GM12878 (cell line): Measurements from ENCODE around the gene LTBP2. TPM values are rescaled to one million over a fixed set of nuclear protein-coding genes. Genes with fewer than 3 reads are reported as not detected.

Source experiments
- ATAC-seq: fragments of 200-7000 bp; cut with Tn5 transposase; 3 replicates; pipeline ENCODE4 v1.9.1; 2020; ENCODE audit warnings: mild to moderate bottlenecking, moderate library complexity
- Bru-seq: library from RNA; stranded (reverse); fragments of 400-500 nt; gene quantifications from one replicate; lab custom pipeline; 2021; lab: Mats Ljungman, UMichigan
- BruChase-seq, 2 experiments: library from RNA; stranded (reverse); fragments of 400-500 nt; gene quantifications; one replicate each; lab custom pipeline; 2021; lab: Mats Ljungman, UMichigan
- BruUV-seq: library from RNA; stranded (reverse); fragments of 400-500 nt; replicated peaks from 2 replicates; lab custom pipeline; 2021; lab: Mats Ljungman, UMichigan
- CTCF ChIA-PET: fragments of 300-600 bp; sonication (Branson Sonifier 250); formaldehyde crosslinking; extraction: SDS; loops from one replicate; lab custom pipeline; 2021; ENCODE audit warnings: inconsistent platforms; lab: Yijun Ruan, JAX
- POLR2A ChIA-PET: fragments of 350-600 bp; formaldehyde crosslinking; extraction: SDS; loops from one replicate; lab custom pipeline; 2021; ENCODE audit warnings: inconsistent platforms; lab: Charles Lee
- RAD21 ChIA-PET: fragments of 300-600 bp; sonication (Branson Sonifier 250); formaldehyde crosslinking; loops from one replicate; lab custom pipeline; 2023; ENCODE audit warnings: antibody characterized with exemption; ENCODE audit not compliant: unreplicated experiment; lab: Charles Lee
- SMC1A ChIA-PET: fragments of 300-600 bp; sonication (Branson Sonifier 250); formaldehyde crosslinking; loops from one replicate; lab custom pipeline; 2023; ENCODE audit not compliant: unreplicated experiment, uncharacterized antibody; lab: Charles Lee
- DNase-seq: peaks from one replicate; pipeline ENCODE4 v3.0.0-alpha.2; 2011; ENCODE audit warnings: low read depth, low spot score
- FAIRE-seq: peaks from 3 replicates; lab custom pipeline; 2011; peaks lifted over from hg19 to GRCh38; lab: Jason Lieb, UNC
- H2AFZ ChIP-seq: 2 replicates; pipeline ENCODE4 v1.6.0; 2011; ENCODE audit warnings: low read depth, low read length, control low read depth; ENCODE audit not compliant: control insufficient read depth
- H3K27ac ChIP-seq: 2 replicates; pipeline ENCODE4 v1.5.1; 2011; ENCODE audit warnings: control low read depth; ENCODE audit not compliant: control insufficient read depth, insufficient read depth
- H3K27me3 ChIP-seq, 2 experiments: replicated peaks in 1 of 2; 2 replicates each; pipeline versions ENCODE4 v1.6.0 to v1.6.1; 2011; ENCODE audit warnings: low read length in 1 of 2; ENCODE audit not compliant: control insufficient read depth in 2 of 2, insufficient read depth in 2 of 2
- H3K36me3 ChIP-seq, 2 experiments: 2 replicates each; pipeline ENCODE4 v1.5.1; 2011; ENCODE audit warnings: low read length in 1 of 2; ENCODE audit not compliant: control insufficient read depth in 2 of 2, insufficient read depth in 2 of 2
- H3K4me1 ChIP-seq: 2 replicates; pipeline ENCODE4 v1.6.1; 2011; ENCODE audit warnings: mild to moderate bottlenecking, low read length, moderate library complexity, mixed read lengths; ENCODE audit not compliant: control insufficient read depth, insufficient read depth
- H3K4me2 ChIP-seq: 2 replicates; pipeline ENCODE4 v1.6.0; 2011; ENCODE audit warnings: control low read depth; ENCODE audit not compliant: control insufficient read depth, insufficient read depth
- H3K4me3 ChIP-seq: fragments of 200-600 bp; sonication (generic); 2 replicates; pipeline ENCODE4 v1.5.1; 2016
- H3K79me2 ChIP-seq: 2 replicates; pipeline ENCODE4 v1.6.0; 2011; ENCODE audit warnings: low read length; ENCODE audit not compliant: control insufficient read depth, insufficient read depth
- H3K9ac ChIP-seq: 2 replicates; pipeline ENCODE4 v1.8.0; 2011; ENCODE audit warnings: low read length, control low read depth, mixed read lengths; ENCODE audit not compliant: control insufficient read depth, insufficient read depth
- H3K9me3 ChIP-seq: replicated peaks from 3 replicates; pipeline ENCODE4 v1.5.1; 2011; ENCODE audit warnings: mild to moderate bottlenecking, low read length; ENCODE audit not compliant: control insufficient read depth, insufficient read depth
- H4K20me1 ChIP-seq: 2 replicates; pipeline ENCODE4 v1.6.0; 2011; ENCODE audit not compliant: control insufficient read depth, insufficient read depth
- CBX3 ChIP-seq: fragments of 200-600 bp; sonication (generic); IDR thresholded peaks from 2 replicates; pipeline ENCODE4 v1.6.1; 2016; ENCODE audit warnings: low read depth, borderline replicate concordance
- MEF2A ChIP-seq: IDR thresholded peaks from 2 replicates; pipeline ENCODE4 v1.6.1; 2011; ENCODE audit warnings: low read depth, mild to moderate bottlenecking, low read length, moderate library complexity; ENCODE audit not compliant: insufficient read depth
- POLR2AphosphoS5 ChIP-seq: IDR thresholded peaks from 2 replicates; pipeline ENCODE4 v1.6.1; 2011; ENCODE audit warnings: mild to moderate bottlenecking, low read length, inconsistent platforms
- RELA ChIP-seq: fragments of 450-650 bp; IDR thresholded peaks from 2 replicates; pipeline ENCODE4 v1.8.0; 2014; ENCODE audit warnings: borderline replicate concordance; ENCODE audit not compliant: partially characterized antibody
- WGBS: methylation state at CpG from one replicate; pipeline ENCODE4 v1.1.6; 2016; ENCODE audit warnings: low lambda C conversion rate; ENCODE audit not compliant: insufficient replicate concordance, insufficient coverage; ENCODE audit errors: missing lambda C conversion rate; 5-methylcytosine and 5-hydroxymethylcytosine counted together
- in situ Hi-C: fragments of 300-500 bp; cut with MboI; formaldehyde crosslinking; loops from 9 replicates; pipeline ENCODE4 v1.14.3; 2018; ENCODE audit warnings: mixed read lengths
- intact Hi-C: fragments of 100-400 bp; cut with micrococcal nuclease; formaldehyde crosslinking; loops from one replicate; pipeline ENCODE4 v1.14.2; 2022; ENCODE audit not compliant: unreplicated experiment
- long read RNA-seq, 2 experiments: library from polyadenylated mRNA; unstranded; transcript quantifications; one replicate each; pipeline ENCODE4 v2.0.0, GENCODE V29; 2019 to 2020
- polyA minus RNA-seq, 3 experiments: library from RNA; depleted of rRNA, polyadenylated mRNA; stranded (reverse); fragments of >200 nt; gene quantifications; 2 replicates each; pipeline ENCODE4 v1.2.3, GENCODE V29; 2011
- polyA plus RNA-seq, 11 experiments: library from polyadenylated mRNA; depleted of rRNA in 4 of 11; unstranded in 6 of 11; stranded (reverse) in 5 of 11; fragments of >200 nt; fragmentation: Nextera tagmentation in 4 of 11; fragmentation: Illumina TruSeq in 1 of 11; extraction: Ambion mirVana in 4 of 11; extraction: Trizol in 1 of 11; gene quantifications; 1 replicate in 1 of 11; 2 replicates in 10 of 11; pipeline versions ENCODE4 v1.2.1 to v1.2.3, GENCODE V29; 2011 to 2016; ENCODE audit warnings: inconsistent platforms in 2 of 11, missing spikeins in 2 of 11, low read depth in 1 of 11
- total RNA-seq, 4 experiments: library from RNA; depleted of rRNA in 3 of 4; stranded (reverse); fragments of >200 nt in 3 of 4; fragmentation: Illumina TruSeq in 1 of 4; extraction: Trizol in 1 of 4; gene quantifications; 2 replicates each; pipeline versions ENCODE4 v1.2.1 to v1.2.3, GENCODE V29; 2013 to 2021
- TF ChIP-seq, protein P1 (sequence below): fragments of 450-650 bp; IDR thresholded peaks from 2 replicates; pipeline ENCODE4 v1.6.1; 2017; ENCODE audit warnings: mild to moderate bottlenecking, moderate library complexity

The LTBP2 gene
- 0.86 and 0.95 TPM in 2 replicates for total RNA-seq (2013; cell fraction: nucleolus; rRNA removed)
- total RNA-seq (2014; rRNA removed) = 0.06 and 0.16 TPM in 2 replicates
- under 0.01 TPM in 1 of 2 replicates, not detected in the other for total RNA-seq (2014; rRNA removed; fragmentation: Illumina TruSeq; extraction: Trizol)
- total RNA-seq (2021) = 0.10 and 0.16 TPM in 2 replicates
- polyA plus RNA-seq (2011; ENCODE audit: low read depth) = 0.04 TPM
- 0.05 and 0.10 TPM in 2 replicates for polyA plus RNA-seq (2011; rRNA removed)
- 0.06 and 0.08 TPM in 2 replicates for polyA plus RNA-seq (2011; cell fraction: cytosol; rRNA removed)
- polyA plus RNA-seq (2011; cell fraction: nucleus; rRNA removed) = 0.38 and 0.78 TPM in 2 replicates
- polyA plus RNA-seq (2012) = 0.06 and 0.15 TPM in 2 replicates
- polyA plus RNA-seq (2014; fragmentation: Illumina TruSeq; extraction: Trizol) = 0.03 TPM in 1 of 2 replicates, not detected in the other
- polyA plus RNA-seq (2014; fragmentation: Nextera tagmentation; extraction: Ambion mirVana) = under 1 TPM; 0.05 to 0.07 TPM
- polyA plus RNA-seq (2014; rRNA removed) = 0.05 and 0.20 TPM in 2 replicates
- polyA plus RNA-seq (2016; fragmentation: Nextera tagmentation; extraction: Ambion mirVana) = under 1 TPM; 0.08 to 0.23 TPM
- under 0.01 and 0.26 TPM in 2 replicates for polyA minus RNA-seq (2011; rRNA and poly(A)+ RNA removed)
- polyA minus RNA-seq (2011; cell fraction: cytosol; rRNA and poly(A)+ RNA removed) = not detected in 2 replicates
- 0.19 and 0.36 TPM in 2 replicates for polyA minus RNA-seq (2011; cell fraction: nucleus; rRNA and poly(A)+ RNA removed)
- Bru-seq, nascent RNA = percentile 25 among the genes with signal in this experiment
- percentile 28 among the genes with signal in this experiment for BruChase-seq, experiment 1, labeled RNA remaining after a 6-hour chase
- BruChase-seq, experiment 2, labeled RNA remaining after a 2-hour chase = percentile 25 among the genes with signal in this experiment
- long read RNA-seq, experiment 1 = 0 reads
- long read RNA-seq, experiment 2 = 0 reads

DNA sequence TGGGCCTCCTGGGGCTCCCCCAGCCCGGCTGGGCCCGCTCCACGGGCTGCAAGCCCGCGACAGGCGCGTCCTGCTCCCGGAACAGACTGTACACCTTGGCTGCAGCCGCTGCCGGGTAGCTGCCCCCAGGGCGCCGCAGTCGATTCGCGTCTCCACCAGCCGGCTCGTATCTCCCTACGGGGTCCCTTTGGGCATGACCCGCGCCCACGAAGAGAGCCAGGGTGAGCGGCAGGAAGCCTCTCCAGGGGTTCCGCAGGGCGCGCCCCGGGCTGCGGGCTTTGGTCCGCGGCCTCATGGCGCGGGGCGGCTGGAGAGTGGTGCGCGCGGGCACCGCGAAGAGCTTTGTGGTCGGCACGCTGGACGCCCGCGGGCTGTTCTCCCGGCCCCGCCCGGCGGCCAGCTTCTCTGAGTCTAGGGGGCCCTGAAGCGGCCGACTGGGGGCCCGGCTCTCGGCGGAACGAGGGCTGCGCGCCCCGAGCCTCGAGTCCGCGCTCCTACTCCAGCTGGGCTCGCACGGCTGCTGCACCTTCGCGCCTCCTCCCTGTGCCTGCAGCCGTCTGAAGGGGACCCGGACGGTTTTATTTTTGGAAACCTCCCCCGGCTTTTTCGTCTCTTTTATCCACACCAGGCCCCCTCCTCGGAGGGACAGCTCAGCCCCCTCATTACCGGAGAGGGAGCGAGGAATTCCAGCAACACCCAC is at the start of gene LTBP2:
LTBP2 (minus strand) TSS at position 588 of the 700 bp plus-strand sequence; CDS start at position 295, 293 bp downstream.
- H3K27me3 ChIP-seq = peaks cover 0 to 1% of the 10 kb centered on the region in 2 experiments; a peak in 2 of 4 replicates
- in situ Hi-C loops = no loop called here
- H2AFZ ChIP-seq = peak within 1 kb of the TSS; percentile 87
- H3K4me2 ChIP-seq = peak within 1 kb of the TSS; percentile 90
- POLR2A ChIA-PET = interaction anchor here (1.0 kb wide), 1 partner anchor 227 kb away, joined by 9 read pairs; no protein-coding TSS in a partner anchor
- peaks cover 15% of the 10 kb centered on the region for H3K4me1 ChIP-seq
- TF ChIP-seq POLR2AphosphoS5 (no peak), MEF2A (0 out of 2 replicates have a peak, but pooled peaks have one; percentile 12), CBX3 (no peak), RELA (no peak)
- TF ChIP-seq, protein P1, sequence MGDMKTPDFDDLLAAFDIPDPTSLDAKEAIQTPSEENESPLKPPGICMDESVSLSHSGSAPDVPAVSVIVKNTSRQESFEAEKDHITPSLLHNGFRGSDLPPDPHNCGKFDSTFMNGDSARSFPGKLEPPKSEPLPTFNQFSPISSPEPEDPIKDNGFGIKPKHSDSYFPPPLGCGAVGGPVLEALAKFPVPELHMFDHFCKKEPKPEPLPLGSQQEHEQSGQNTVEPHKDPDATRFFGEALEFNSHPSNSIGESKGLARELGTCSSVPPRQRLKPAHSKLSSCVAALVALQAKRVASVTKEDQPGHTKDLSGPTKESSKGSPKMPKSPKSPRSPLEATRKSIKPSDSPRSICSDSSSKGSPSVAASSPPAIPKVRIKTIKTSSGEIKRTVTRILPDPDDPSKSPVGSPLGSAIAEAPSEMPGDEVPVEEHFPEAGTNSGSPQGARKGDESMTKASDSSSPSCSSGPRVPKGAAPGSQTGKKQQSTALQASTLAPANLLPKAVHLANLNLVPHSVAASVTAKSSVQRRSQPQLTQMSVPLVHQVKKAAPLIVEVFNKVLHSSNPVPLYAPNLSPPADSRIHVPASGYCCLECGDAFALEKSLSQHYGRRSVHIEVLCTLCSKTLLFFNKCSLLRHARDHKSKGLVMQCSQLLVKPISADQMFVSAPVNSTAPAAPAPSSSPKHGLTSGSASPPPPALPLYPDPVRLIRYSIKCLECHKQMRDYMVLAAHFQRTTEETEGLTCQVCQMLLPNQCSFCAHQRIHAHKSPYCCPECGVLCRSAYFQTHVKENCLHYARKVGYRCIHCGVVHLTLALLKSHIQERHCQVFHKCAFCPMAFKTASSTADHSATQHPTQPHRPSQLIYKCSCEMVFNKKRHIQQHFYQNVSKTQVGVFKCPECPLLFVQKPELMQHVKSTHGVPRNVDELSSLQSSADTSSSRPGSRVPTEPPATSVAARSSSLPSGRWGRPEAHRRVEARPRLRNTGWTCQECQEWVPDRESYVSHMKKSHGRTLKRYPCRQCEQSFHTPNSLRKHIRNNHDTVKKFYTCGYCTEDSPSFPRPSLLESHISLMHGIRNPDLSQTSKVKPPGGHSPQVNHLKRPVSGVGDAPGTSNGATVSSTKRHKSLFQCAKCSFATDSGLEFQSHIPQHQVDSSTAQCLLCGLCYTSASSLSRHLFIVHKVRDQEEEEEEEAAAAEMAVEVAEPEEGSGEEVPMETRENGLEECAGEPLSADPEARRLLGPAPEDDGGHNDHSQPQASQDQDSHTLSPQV = no peak
- no peaks in the 10 kb centered on the region for H3K9me3 ChIP-seq
- peak within 1 kb of the TSS; percentile 63 for H3K4me3 ChIP-seq
- no peaks in the 10 kb centered on the region for H3K79me2 ChIP-seq
- ATAC-seq = peak; percentile 3; the same call in 2 of the 3 replicates
- CTCF ChIA-PET = interaction anchor here (1.0 to 2.8 kb wide), 11 partner anchors 9 to 210 kb away, joined by 3 to 14 read pairs (median 5); no protein-coding TSS in a partner anchor
- no peaks in the 10 kb centered on the region for H4K20me1 ChIP-seq
- H3K27ac ChIP-seq = no peak within 1 kb of the TSS
- no peaks in the 10 kb centered on the region for H3K36me3 ChIP-seq
- no peak for FAIRE-seq
- RAD21 ChIA-PET = interaction anchor here (1.5 kb wide), 1 partner anchor 8 kb away, joined by 3 read pairs; no protein-coding TSS in a partner anchor
- BruUV-seq = no TSS peak
- SMC1A ChIA-PET = interaction anchor here (0.9 kb wide), 1 partner anchor 170 kb away, joined by 3 read pairs; no protein-coding TSS in a partner anchor
- no peak within 1 kb of the TSS for H3K9ac ChIP-seq
- intact Hi-C loops = loop anchor here (5.0 kb wide), 1 partner anchor 36 kb away; no protein-coding TSS in a partner anchor
- no peak for DNase-seq
- 8% methylated on average over 58 of the region's 70 CpGs for WGBS
